Keratinocyte (primary cell): ENCODE results near the gene PPM1D.

ENCODE experiments used
- CTCF ChIP-seq, 3 experiments: IDR thresholded peaks in 1 of 3; conservative IDR thresholded peaks in 1 of 3; optimal IDR thresholded peaks in 1 of 3; 2 replicates in 2 of 3; 3 replicates in 1 of 3; pipeline versions ENCODE3 to v1.5.1; 2011; ENCODE audit warnings: low read length in 3 of 3, mild to moderate bottlenecking in 3 of 3, moderate library complexity in 2 of 3, control low read depth in 1 of 3, inconsistent platforms in 1 of 3; ENCODE audit not compliant: insufficient read depth in 2 of 3; ENCODE audit errors: extremely low read depth in 1 of 3
- EZH2 ChIP-seq: IDR thresholded peaks from one replicate; pipeline ENCODE4 v1.6.1; 2012; ENCODE audit warnings: inconsistent platforms, mild to moderate bottlenecking, low read length, moderate library complexity

GRCh38 chr17:60641810-60642220, 41.8 kb downstream of the PPM1D start:
- TF ChIP-seq CTCF (optimal IDR thresholded peaks at IDR 0.05 in 1 of 3, IDR thresholded peaks at IDR 0.05 in 1 of 3, conservative IDR thresholded peaks at IDR 0.05 in 1 of 3; ENCODE audit: extremely low read depth in 1 of 3, insufficient read depth in 2 of 3, low read length in 3 of 3) (peak; percentile 45 to 59 (median 51)), EZH2 (no peak)
